H9 (cell line): ENCODE measurements around the gene PHGDH. TPM values are rescaled to one million over a fixed set of nuclear protein-coding genes. Genes with fewer than 3 reads are reported as not detected.

Experiments used
- DNase-seq: peaks from one replicate; pipeline ENCODE4 v3.0.0-alpha.2; 2017
- H2AFZ ChIP-seq: one replicate; pipeline ENCODE4 v1.6.1; 2013; ENCODE audit warnings: mild to moderate bottlenecking, low read length, control low read depth, moderate library complexity
- H2AK5ac ChIP-seq: 2 replicates; pipeline ENCODE4 v1.6.1; 2013; ENCODE audit warnings: low read length, control low read depth, mixed read lengths; ENCODE audit not compliant: insufficient read length
- H2BK120ac ChIP-seq: one replicate; pipeline ENCODE4 v1.6.1; 2013; ENCODE audit warnings: low read depth, mild to moderate bottlenecking, low read length, control low read depth, inconsistent platforms; ENCODE audit not compliant: poor library complexity, severe bottlenecking
- H2BK12ac ChIP-seq: 2 replicates; pipeline ENCODE4 v1.6.1; 2013; ENCODE audit warnings: low read length, control low read depth, mixed read lengths, low read depth; ENCODE audit not compliant: insufficient read length
- H2BK15ac ChIP-seq: 2 replicates; pipeline ENCODE4 v1.6.1; 2013; ENCODE audit warnings: low read depth, low read length, control low read depth
- H2BK20ac ChIP-seq: one replicate; pipeline ENCODE4 v1.6.1; 2013; ENCODE audit warnings: low read depth, mild to moderate bottlenecking, low read length, control low read depth, inconsistent platforms; ENCODE audit not compliant: poor library complexity, severe bottlenecking
- H2BK5ac ChIP-seq: 2 replicates; pipeline ENCODE4 v1.6.1; 2013; ENCODE audit warnings: low read length, control low read depth, mixed read lengths; ENCODE audit not compliant: insufficient read length
- H3K14ac ChIP-seq: 2 replicates; pipeline ENCODE4 v1.6.1; 2013; ENCODE audit warnings: low read length, control low read depth; ENCODE audit not compliant: insufficient read depth
- H3K18ac ChIP-seq: 2 replicates; pipeline ENCODE4 v1.6.1; 2013; ENCODE audit warnings: low read depth, mild to moderate bottlenecking, mixed read lengths, low read length, control low read depth; ENCODE audit not compliant: insufficient read length
- H3K23ac ChIP-seq: 2 replicates; pipeline ENCODE4 v1.6.1; 2013; ENCODE audit warnings: low read length, control low read depth, mixed read lengths, low read depth; ENCODE audit not compliant: insufficient read length
- H3K23me2 ChIP-seq: 2 replicates; pipeline ENCODE4 v1.6.1; 2013; ENCODE audit warnings: low read depth, mild to moderate bottlenecking, mixed read lengths, low read length, control low read depth; ENCODE audit not compliant: insufficient read length, poor library complexity, severe bottlenecking
- H3K27ac ChIP-seq: 2 replicates; pipeline ENCODE4 v1.5.1; 2013; ENCODE audit warnings: low read length, control low read depth, mixed read lengths, low read depth; ENCODE audit not compliant: insufficient read length
- H3K27me3 ChIP-seq: 2 replicates; pipeline ENCODE4 v1.6.1; 2013; ENCODE audit warnings: low read length, control low read depth, inconsistent platforms; ENCODE audit not compliant: insufficient read depth
- H3K4ac ChIP-seq: 2 replicates; pipeline ENCODE4 v1.6.1; 2013; ENCODE audit warnings: low read depth, mild to moderate bottlenecking, control low read depth, inconsistent platforms, low read length, moderate library complexity
- H3K4me1 ChIP-seq: 2 replicates; pipeline ENCODE4 v1.6.1; 2013; ENCODE audit warnings: low read length, control low read depth, inconsistent platforms; ENCODE audit not compliant: insufficient read depth
- H3K4me2 ChIP-seq: 2 replicates; pipeline ENCODE4 v1.6.1; 2013; ENCODE audit warnings: low read length, control low read depth, mixed read lengths; ENCODE audit not compliant: insufficient read length, insufficient read depth
- H3K56ac ChIP-seq: 2 replicates; pipeline ENCODE4 v1.6.1; 2013; ENCODE audit warnings: low read depth, mild to moderate bottlenecking, mixed read lengths, low read length, control low read depth; ENCODE audit not compliant: insufficient read length
- H3K79me1 ChIP-seq: 2 replicates; pipeline ENCODE4 v1.6.1; 2013; ENCODE audit warnings: low read depth, mild to moderate bottlenecking, moderate library complexity, low read length, control low read depth, inconsistent platforms; ENCODE audit not compliant: insufficient read depth, poor library complexity, severe bottlenecking
- H3K79me2 ChIP-seq: 2 replicates; pipeline ENCODE4 v1.6.1; 2013; ENCODE audit warnings: low read length, control low read depth, inconsistent platforms; ENCODE audit not compliant: insufficient read depth
- H3K9ac ChIP-seq: 2 replicates; pipeline ENCODE4 v1.6.1; 2013; ENCODE audit warnings: low read length, control low read depth, mixed read lengths; ENCODE audit not compliant: insufficient read length; ENCODE audit errors: extremely low read depth
- H3K9me3 ChIP-seq: one replicate; pipeline ENCODE4 v1.6.1; 2013; ENCODE audit warnings: low read depth, low read length, inconsistent platforms; ENCODE audit not compliant: control insufficient read depth
- H3T11ph ChIP-seq: one replicate; pipeline ENCODE4 v1.6.1; 2013; ENCODE audit warnings: mild to moderate bottlenecking, low read length, control low read depth, inconsistent platforms
- H4K20me1 ChIP-seq: one replicate; pipeline ENCODE4 v1.6.1; 2013; ENCODE audit not compliant: control insufficient read depth, insufficient read length, insufficient read depth
- H4K5ac ChIP-seq: 2 replicates; pipeline ENCODE4 v1.6.1; 2013; ENCODE audit warnings: low read depth, mild to moderate bottlenecking, mixed read lengths, low read length, control low read depth; ENCODE audit not compliant: insufficient read length
- H4K8ac ChIP-seq: replicated peaks from 2 replicates; pipeline ENCODE4 v1.6.1; 2013; ENCODE audit warnings: low read length, control low read depth, mixed read lengths, low read depth; ENCODE audit not compliant: insufficient read length
- H4K91ac ChIP-seq: 2 replicates; pipeline ENCODE4 v1.6.1; 2013; ENCODE audit warnings: low read depth, mild to moderate bottlenecking, moderate library complexity, mixed read lengths, low read length, control low read depth; ENCODE audit not compliant: insufficient read length
- H3K27ac Mint-ChIP-seq, 3 experiments: 2 replicates in 2 of 3; 3 replicates in 1 of 3; pipeline ENCODE4 v1.8.0; 2020 to 2021; ENCODE audit warnings: mixed read lengths in 3 of 3, mild to moderate bottlenecking in 1 of 3, moderate library complexity in 1 of 3
- H3K27me3 Mint-ChIP-seq: 2 replicates; pipeline ENCODE4 v1.8.0; 2021; ENCODE audit warnings: low read depth, mild to moderate bottlenecking, moderate library complexity, mixed read lengths
- H3K36me3 Mint-ChIP-seq, 3 experiments: 2 replicates in 2 of 3; 3 replicates in 1 of 3; pipeline ENCODE4 v1.8.0; 2020 to 2021; ENCODE audit warnings: low read depth in 3 of 3, mixed read lengths in 3 of 3; ENCODE audit not compliant: insufficient read depth in 1 of 3
- H3K4me1 Mint-ChIP-seq, 2 experiments: 2 replicates each; pipeline ENCODE4 v1.8.0; 2020; ENCODE audit warnings: mixed read lengths in 2 of 2
- H3K4me3 Mint-ChIP-seq, 2 experiments: 2 replicates in 1 of 2; 3 replicates in 1 of 2; pipeline ENCODE4 v1.8.0; 2020 to 2021; ENCODE audit warnings: mild to moderate bottlenecking in 2 of 2, mixed read lengths in 2 of 2, moderate library complexity in 1 of 2
- H3K9me3 Mint-ChIP-seq, 2 experiments: 2 replicates in 1 of 2; 3 replicates in 1 of 2; pipeline ENCODE4 v1.8.0; 2020; ENCODE audit warnings: mild to moderate bottlenecking in 2 of 2, mixed read lengths in 2 of 2, moderate library complexity in 1 of 2
- CTCF ChIP-seq: fragments of 200-600 bp; sonication (generic); conservative IDR thresholded peaks from 3 replicates; pipeline ENCODE4 v1.8.0; 2021; ENCODE audit warnings: antibody characterized with exemption, mild to moderate bottlenecking
- WGBS: extraction: QIAGEN DNeasy Blood & Tissue Kit; methylation state at CpG from one replicate; pipeline ENCODE4 v1.1.7; 2013; ENCODE audit warnings: missing lambda C conversion rate, low lambda C conversion rate, mixed read lengths; ENCODE audit not compliant: insufficient read length; ENCODE audit errors: extremely low coverage; 5-methylcytosine and 5-hydroxymethylcytosine counted together
- total RNA-seq: library from RNA; stranded (reverse); gene quantifications from 2 replicates; pipeline ENCODE4 v1.2.1, GENCODE V29; 2021

PHGDH gene
- total RNA-seq, 1 experiment from 2014 or later = 458 TPM

- WGBS = no CpG with 5 or more reads among the region's 3 CpGs
- no peak for TF ChIP-seq CTCF
- H3K27ac Mint-ChIP-seq = no peak overlapping the region
Observed at GRCh38 chr1:119771770-119772169, 60.0 kb downstream of the PHGDH start.

More at GRCh38 chr1:119771770-119772169, 60.0 kb downstream of the PHGDH start:
- peaks cover 13 to 16% of the 10 kb centered on the region in 2 experiments for H3K4me1 Mint-ChIP-seq
- H3K36me3 Mint-ChIP-seq = no peaks in the 10 kb centered on the region
- Histone ChIP-seq H3K23ac (no peak overlapping the region), H2AFZ (no peak overlapping the region), H3K14ac (no peak overlapping the region), H3K4ac (no peak overlapping the region), H2AK5ac (no peak overlapping the region), H2BK20ac (no peak overlapping the region), H3K27me3 (no peaks in the 10 kb centered on the region), H4K8ac (no peak overlapping the region), H3K4me1 (peaks cover 5% of the 10 kb centered on the region; the same call in 1 of the 2 replicates), H3K9me3 (no peaks in the 10 kb centered on the region), H3K79me1 (no peaks in the 10 kb centered on the region), H4K20me1 (no peaks in the 10 kb centered on the region), H3K4me2 (no peak overlapping the region), H3K23me2 (no peaks in the 10 kb centered on the region), H3K27ac (no peak overlapping the region), H3K9ac (no peak overlapping the region), H2BK120ac (no peak overlapping the region), H4K5ac (no peak overlapping the region), H3K18ac (no peak overlapping the region), H3K79me2 (no peaks in the 10 kb centered on the region), H2BK5ac (no peak overlapping the region), H2BK12ac (no peak overlapping the region), H3T11ph (no peak overlapping the region), H3K56ac (no peak overlapping the region), H2BK15ac (no peak overlapping the region), H4K91ac (no peak overlapping the region)
- DNase-seq = no peak
- peaks cover 7% of the 10 kb centered on the region for H3K27me3 Mint-ChIP-seq
- H3K4me3 Mint-ChIP-seq = no peak overlapping the region
- H3K9me3 Mint-ChIP-seq = no peaks in the 10 kb centered on the region
